Bronchial epithelial cell (primary cell): ENCODE measurements around the gene RASSF4. TPM values are rescaled to one million over a fixed set of nuclear protein-coding genes. Genes with fewer than 3 reads are reported as not detected.

Experiments used
- DNase-seq: peaks from one replicate; pipeline ENCODE4 v3.0.0-alpha.2; 2010; ENCODE audit warnings: low read depth
- FAIRE-seq: peaks from 2 replicates; lab custom pipeline; 2011; peaks lifted over from hg19 to GRCh38; lab: Jason Lieb, UNC
- H3K27me3 ChIP-seq: 2 replicates; pipeline ENCODE4 v1.5.1; 2011; ENCODE audit warnings: low read length; ENCODE audit not compliant: control insufficient read depth, insufficient read depth
- H3K36me3 ChIP-seq: 2 replicates; pipeline ENCODE4 v1.5.1; 2011; ENCODE audit warnings: low read length; ENCODE audit not compliant: control insufficient read depth, insufficient read depth
- H3K4me3 ChIP-seq: 2 replicates; pipeline ENCODE4 v1.5.1; 2011; ENCODE audit warnings: mild to moderate bottlenecking, low read depth, low read length, control low read depth
- total RNA-seq: library from RNA; depleted of rRNA; stranded (reverse); fragments of >200 nt; gene quantifications from 2 replicates; pipeline ENCODE4 v1.2.1, GENCODE V29; 2014
- TF ChIP-seq, protein P1 (sequence below): IDR thresholded peaks from 2 replicates; pipeline ENCODE4 v1.5.1; 2011; ENCODE audit warnings: mild to moderate bottlenecking, moderate library complexity, low read length, control low read depth, inconsistent platforms; ENCODE audit not compliant: insufficient read depth, severe bottlenecking

RASSF4 gene
- total RNA-seq, 1 donor from 2014 or later = 0.26 TPM

DNA sequence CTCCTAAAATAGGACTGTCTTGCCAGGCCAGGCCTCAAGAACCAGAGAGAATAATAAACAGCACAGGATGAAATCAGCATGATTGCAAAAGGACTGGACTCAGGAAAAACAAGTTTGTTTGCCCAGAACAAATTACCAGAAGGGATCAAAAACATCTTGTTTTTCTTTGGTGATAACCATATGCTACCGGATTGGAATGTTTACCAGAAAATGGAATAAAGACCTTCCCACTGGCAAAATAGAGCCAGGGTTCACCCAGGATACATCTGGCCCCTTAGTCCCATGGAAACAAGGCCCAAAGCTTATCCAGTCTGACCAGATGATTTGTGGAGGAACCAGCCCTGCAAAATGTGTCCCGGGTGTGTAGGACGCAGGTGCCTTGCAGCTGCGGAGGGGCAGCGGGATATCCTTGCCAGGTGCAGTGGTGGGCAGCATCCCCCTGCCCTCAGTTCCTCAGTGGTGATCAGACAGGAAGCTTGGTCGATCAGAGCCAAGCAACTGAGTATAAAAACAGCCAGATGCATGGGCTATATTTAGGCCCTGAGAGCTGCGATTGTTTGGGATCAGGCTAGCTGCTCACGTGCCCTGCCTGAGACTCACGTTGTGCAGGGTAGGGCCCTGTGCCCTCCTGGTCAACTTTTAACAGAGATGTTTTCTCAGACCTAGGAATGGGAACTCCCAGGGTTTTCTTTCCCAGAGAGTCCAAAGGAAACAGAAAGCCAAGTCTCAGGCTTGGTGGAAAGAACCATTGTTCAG is 36.5 kb downstream of the RASSF4 start:
- no peaks in the 10 kb centered on the region for H3K36me3 ChIP-seq
- TF ChIP-seq, protein P1, sequence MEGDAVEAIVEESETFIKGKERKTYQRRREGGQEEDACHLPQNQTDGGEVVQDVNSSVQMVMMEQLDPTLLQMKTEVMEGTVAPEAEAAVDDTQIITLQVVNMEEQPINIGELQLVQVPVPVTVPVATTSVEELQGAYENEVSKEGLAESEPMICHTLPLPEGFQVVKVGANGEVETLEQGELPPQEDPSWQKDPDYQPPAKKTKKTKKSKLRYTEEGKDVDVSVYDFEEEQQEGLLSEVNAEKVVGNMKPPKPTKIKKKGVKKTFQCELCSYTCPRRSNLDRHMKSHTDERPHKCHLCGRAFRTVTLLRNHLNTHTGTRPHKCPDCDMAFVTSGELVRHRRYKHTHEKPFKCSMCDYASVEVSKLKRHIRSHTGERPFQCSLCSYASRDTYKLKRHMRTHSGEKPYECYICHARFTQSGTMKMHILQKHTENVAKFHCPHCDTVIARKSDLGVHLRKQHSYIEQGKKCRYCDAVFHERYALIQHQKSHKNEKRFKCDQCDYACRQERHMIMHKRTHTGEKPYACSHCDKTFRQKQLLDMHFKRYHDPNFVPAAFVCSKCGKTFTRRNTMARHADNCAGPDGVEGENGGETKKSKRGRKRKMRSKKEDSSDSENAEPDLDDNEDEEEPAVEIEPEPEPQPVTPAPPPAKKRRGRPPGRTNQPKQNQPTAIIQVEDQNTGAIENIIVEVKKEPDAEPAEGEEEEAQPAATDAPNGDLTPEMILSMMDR = no peak
- DNase-seq (no peak), FAIRE-seq (no peak)
- H3K4me3 ChIP-seq = no peak overlapping the region
- H3K27me3 ChIP-seq = no peaks in the 10 kb centered on the region

DNA sequence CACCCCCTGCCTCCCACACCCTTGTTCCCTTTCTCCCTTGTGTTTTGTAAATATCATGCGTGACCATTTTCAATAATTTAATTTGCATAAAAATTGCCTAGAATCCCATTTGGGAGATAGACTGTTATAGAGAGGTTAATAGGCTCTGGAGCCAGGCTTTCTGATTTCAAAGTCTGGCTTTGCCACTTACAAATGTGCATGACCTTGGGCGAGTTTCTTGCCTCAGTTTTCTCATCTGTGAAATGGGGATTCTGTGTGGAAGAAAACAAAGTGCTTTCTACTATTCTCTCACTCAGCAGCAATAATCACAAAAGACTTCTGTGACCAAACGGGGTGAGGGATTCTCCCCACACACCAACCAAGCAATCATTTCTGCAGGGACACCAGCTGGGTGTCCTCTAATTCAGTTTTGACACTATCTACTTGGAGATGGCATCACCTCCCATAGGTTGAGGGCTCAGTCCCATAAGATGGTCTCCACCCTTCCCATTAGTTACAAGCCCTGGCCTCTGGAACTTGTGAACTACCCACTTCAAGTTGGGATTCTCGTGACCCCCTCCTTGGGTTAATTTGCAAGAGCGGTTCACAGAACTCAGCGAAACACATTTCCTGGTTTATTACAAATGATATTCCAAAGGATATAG is 37.6 kb downstream of the RASSF4 start:
- FAIRE-seq (no peak), DNase-seq (no peak)
- no peaks in the 10 kb centered on the region for H3K27me3 ChIP-seq
- TF ChIP-seq, protein P1 = no peak
- no peaks in the 10 kb centered on the region for H3K36me3 ChIP-seq
- no peak overlapping the region for H3K4me3 ChIP-seq

DNA sequence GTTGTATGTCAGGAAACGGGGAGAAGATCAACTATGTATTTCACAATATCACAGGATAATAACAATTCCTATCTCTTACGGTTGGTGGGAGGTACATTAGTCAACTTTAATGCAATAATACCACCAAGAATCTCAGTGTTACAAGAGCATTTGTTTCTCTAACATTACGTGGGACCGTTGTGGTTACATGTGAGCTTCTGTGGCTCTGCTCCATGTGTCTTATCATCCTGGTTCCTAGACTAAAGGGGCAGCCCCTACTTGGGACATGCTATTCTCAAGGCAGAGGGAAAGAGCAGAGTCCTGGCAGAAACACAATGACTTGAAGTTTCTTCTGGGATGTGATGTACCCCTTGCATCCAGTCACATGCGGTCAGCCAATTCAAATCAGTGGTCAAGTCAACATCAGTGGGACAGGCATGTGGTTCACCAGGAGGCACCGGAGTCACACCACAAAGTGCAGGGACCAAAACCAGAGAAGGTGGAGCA is 38.6 kb downstream of the RASSF4 start:
- TF ChIP-seq, protein P1 = no peak
- no peak overlapping the region for H3K4me3 ChIP-seq
- FAIRE-seq (peak; percentile 79), DNase-seq (no peak)
- H3K36me3 ChIP-seq = no peaks in the 10 kb centered on the region
- H3K27me3 ChIP-seq = no peaks in the 10 kb centered on the region

DNA sequence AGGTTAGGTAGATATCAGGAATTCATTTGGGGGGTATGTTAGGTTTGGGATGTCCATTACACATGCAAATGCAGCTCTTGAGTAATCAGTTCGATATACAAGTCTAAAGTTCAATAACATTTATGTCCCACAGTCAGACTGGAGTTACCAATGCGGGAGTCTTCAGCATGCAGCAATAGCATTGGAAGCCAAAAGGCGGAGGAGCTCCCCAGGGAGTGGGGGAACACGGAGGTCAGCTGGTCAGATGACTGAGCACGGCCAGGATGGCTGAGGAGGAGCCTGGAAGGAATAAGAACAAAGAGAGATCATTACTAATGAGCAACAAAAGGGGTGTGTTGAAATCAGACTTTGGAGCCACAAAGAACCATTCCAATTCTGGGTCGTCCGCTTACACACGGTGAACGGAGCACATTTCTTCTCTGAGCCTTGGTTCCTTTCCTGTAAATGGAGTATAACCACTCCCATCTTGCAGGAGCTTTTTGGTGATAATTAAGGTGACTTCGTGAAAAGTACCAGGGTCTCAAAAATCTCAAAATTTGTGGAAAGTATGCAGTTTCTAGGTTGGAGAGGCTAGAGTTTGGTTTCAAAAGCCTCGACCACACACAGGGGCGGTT is 40.6 kb downstream of the RASSF4 start:
- FAIRE-seq (no peak), DNase-seq (no peak)
- H3K36me3 ChIP-seq = peaks cover 2% of the 10 kb centered on the region
- TF ChIP-seq, protein P1 = no peak
- H3K4me3 ChIP-seq = peak overlapping the region; percentile 51
- H3K27me3 ChIP-seq = no peaks in the 10 kb centered on the region

DNA sequence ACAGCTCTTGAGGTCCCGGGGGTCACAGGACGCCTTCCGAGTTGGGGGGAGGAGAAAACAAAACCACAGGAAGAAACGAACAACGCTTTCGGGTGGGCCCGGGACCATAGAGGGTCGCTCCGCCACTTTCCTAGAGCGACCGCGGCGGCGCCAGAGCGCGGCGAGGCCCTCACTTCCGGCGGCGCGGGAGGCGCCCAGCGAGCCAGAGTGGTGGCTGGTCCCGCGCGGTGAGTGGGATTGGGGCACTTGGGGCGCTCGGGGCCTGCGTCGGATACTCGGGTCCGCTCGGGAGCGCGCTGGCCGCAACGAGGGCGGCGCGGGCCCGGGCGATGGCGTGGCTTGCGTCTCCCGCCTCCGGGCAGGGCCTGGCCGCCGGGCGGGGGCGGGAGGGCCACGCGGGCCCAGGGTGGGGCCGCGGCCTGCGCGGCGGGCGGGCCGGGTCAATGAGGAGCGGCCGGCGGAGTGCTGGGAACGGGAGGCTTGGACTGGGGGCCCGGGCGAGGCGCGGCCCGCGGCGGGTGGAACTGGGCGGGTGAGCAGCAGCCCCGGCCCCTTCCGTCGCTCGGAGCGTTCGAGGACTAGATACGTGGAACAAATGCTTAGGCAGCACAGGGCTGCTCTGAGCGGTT is 41.3 kb downstream of the RASSF4 start, which contains the start of gene ZNF22:
ZNF22 (plus strand) TSS at position 172 of the 629 bp plus-strand sequence. CDS start 2,446 bp downstream, outside the sequence.
- DNase-seq (no peak), FAIRE-seq (no peak)
- Histone ChIP-seq H3K36me3 (peaks cover 2% of the 10 kb centered on the region), H3K27me3 (no peaks in the 10 kb centered on the region), H3K4me3 (peak within 1 kb of the TSS; percentile 51)
- TF ChIP-seq, protein P1 = peak; percentile 34
